Smooth muscle cell (in vitro differentiated cells): ENCODE data around the gene PDE4D. TPM values are rescaled to one million over a fixed set of nuclear protein-coding genes. Genes with fewer than 3 reads are reported as not detected.
A peak's percentile ranks its signal among the peaks of the same experiment; 100 is the strongest.

Experiments used
- DNase-seq: peaks from one replicate; lab custom pipeline; 2025; ENCODE audit not compliant: unreplicated experiment; lab: John Stamatoyannopoulos, UW
- H2AFZ ChIP-seq: fragments of 200-600 bp; sonication (generic); 2 replicates; pipeline ENCODE4 v1.6.0; 2016; ENCODE audit warnings: antibody characterized with exemption, low read depth, mild to moderate bottlenecking
- H3F3A ChIP-seq: fragments of 200-600 bp; sonication (generic); 2 replicates; pipeline ENCODE4 v1.6.0; 2017; ENCODE audit warnings: antibody characterized with exemption, low read depth
- H3K27ac ChIP-seq: fragments of 200-600 bp; sonication (generic); 2 replicates; pipeline ENCODE4 v1.5.1; 2016; ENCODE audit warnings: low read depth, mild to moderate bottlenecking
- H3K27me3 ChIP-seq: fragments of 200-600 bp; sonication (generic); 2 replicates; pipeline ENCODE4 v1.6.1; 2016; ENCODE audit warnings: low read depth, mild to moderate bottlenecking
- H3K36me3 ChIP-seq: fragments of 200-600 bp; sonication (generic); 2 replicates; pipeline ENCODE4 v1.5.1; 2016; ENCODE audit warnings: low read depth
- H3K4me1 ChIP-seq: fragments of 200-600 bp; sonication (generic); 2 replicates; pipeline ENCODE4 v1.5.1; 2016; ENCODE audit warnings: low read depth
- H3K4me2 ChIP-seq: fragments of 200-600 bp; sonication (generic); 2 replicates; pipeline ENCODE4 v1.6.0; 2016; ENCODE audit warnings: mild to moderate bottlenecking
- H3K4me3 ChIP-seq: fragments of 200-600 bp; sonication (generic); 2 replicates; pipeline ENCODE4 v1.5.1; 2016; ENCODE audit warnings: mild to moderate bottlenecking
- H3K79me2 ChIP-seq: fragments of 200-600 bp; sonication (generic); 2 replicates; pipeline ENCODE4 v1.6.0; 2016; ENCODE audit warnings: low read depth, mild to moderate bottlenecking
- H3K9ac ChIP-seq: fragments of 200-600 bp; sonication (generic); 2 replicates; pipeline ENCODE4 v1.6.0; 2016; ENCODE audit warnings: low read depth
- H3K9me3 ChIP-seq: fragments of 200-600 bp; sonication (generic); replicated peaks from 2 replicates; pipeline ENCODE4 v1.5.1; 2016; ENCODE audit warnings: low read depth
- H4K20me1 ChIP-seq: fragments of 200-600 bp; sonication (generic); 2 replicates; pipeline ENCODE4 v1.6.0; 2016; ENCODE audit warnings: low read depth
- CTCF ChIP-seq: fragments of 200-600 bp; sonication (generic); IDR thresholded peaks from 2 replicates; pipeline ENCODE4 v1.5.1; 2017; ENCODE audit warnings: borderline replicate concordance, mild to moderate bottlenecking, antibody characterized with exemption; ENCODE audit not compliant: insufficient read depth, poor library complexity, severe bottlenecking
- WGBS: methylation state at CpG from one replicate; pipeline ENCODE4 v1.1.7; 2016; ENCODE audit warnings: low lambda C conversion rate; 5-methylcytosine and 5-hydroxymethylcytosine counted together
- polyA plus RNA-seq: library from polyadenylated mRNA; unstranded; fragments of >200 nt; fragmentation: Nextera tagmentation; extraction: Ambion mirVana; gene quantifications from 2 replicates; pipeline ENCODE4 v1.2.1, GENCODE V29; 2016
- total RNA-seq: library from RNA; depleted of rRNA; stranded (reverse); fragments of >200 nt; gene quantifications from 2 replicates; pipeline ENCODE4 v1.2.3, GENCODE V29; 2014

The PDE4D gene
- total and polyA plus RNA-seq, 2 experiments from 2014 or later, result 16.4 to 61.0 TPM

GRCh38 chr5:59065554-59065953, 828.0 kb downstream of the PDE4D start:
- no peak for DNase-seq
- Histone ChIP-seq H3K27ac (peak overlapping the region; percentile 95), H3K9ac (no peak overlapping the region), H3K36me3 (no peaks in the 10 kb centered on the region), H3K4me3 (no peak overlapping the region), H3K4me2 (peak overlapping the region; percentile 12), H3K9me3 (no peaks in the 10 kb centered on the region), H3K79me2 (no peaks in the 10 kb centered on the region), H3K4me1 (no peaks in the 10 kb centered on the region), H3F3A (peaks cover 12% of the 10 kb centered on the region), H4K20me1 (no peaks in the 10 kb centered on the region), H3K27me3 (no peaks in the 10 kb centered on the region), H2AFZ (no peak overlapping the region)
- no peak for TF ChIP-seq CTCF
- 86% methylated on average over 1 of the region's 1 CpG for WGBS

GRCh38 chr5:59064293-59064692, 829.2 kb downstream of the PDE4D start:
- H3K4me3 ChIP-seq, result no peak overlapping the region
- WGBS, result 93% methylated on average over 2 of the region's 2 CpGs
- no peak overlapping the region for H3K9ac ChIP-seq
- H3K9me3 ChIP-seq, result no peaks in the 10 kb centered on the region
- no peaks in the 10 kb centered on the region for H4K20me1 ChIP-seq
- TF ChIP-seq CTCF, result no peak
- no peak for DNase-seq
- H3K27me3 ChIP-seq, result no peaks in the 10 kb centered on the region
- H3K4me2 ChIP-seq, result no peak overlapping the region
- H3K79me2 ChIP-seq, result no peaks in the 10 kb centered on the region
- no peaks in the 10 kb centered on the region for H3K4me1 ChIP-seq
- H3K36me3 ChIP-seq, result no peaks in the 10 kb centered on the region
- no peak overlapping the region for H3K27ac ChIP-seq
- H3F3A ChIP-seq, result peaks cover 6% of the 10 kb centered on the region
- no peak overlapping the region for H2AFZ ChIP-seq

- H3K9ac ChIP-seq, result no peak overlapping the region
- no peaks in the 10 kb centered on the region for H3K27me3 ChIP-seq
- H3K9me3 ChIP-seq, result no peaks in the 10 kb centered on the region
- H3K4me1 ChIP-seq, result no peaks in the 10 kb centered on the region
- no peaks in the 10 kb centered on the region for H4K20me1 ChIP-seq
- no peak overlapping the region for H3K4me3 ChIP-seq
- no peak overlapping the region for H3K27ac ChIP-seq
- no peak overlapping the region for H3K4me2 ChIP-seq
- no peaks in the 10 kb centered on the region for H3F3A ChIP-seq
- no peak for DNase-seq
- no peaks in the 10 kb centered on the region for H3K79me2 ChIP-seq
- 84% methylated on average over 3 of the region's 3 CpGs for WGBS
- H3K36me3 ChIP-seq, result no peaks in the 10 kb centered on the region
- no peak for TF ChIP-seq CTCF
- no peak overlapping the region for H2AFZ ChIP-seq
Measured at GRCh38 chr5:59062986-59063683, 830.4 kb downstream of the PDE4D start.

- H3K9me3 ChIP-seq, result no peaks in the 10 kb centered on the region
- no peaks in the 10 kb centered on the region for H3K79me2 ChIP-seq
- peak overlapping the region; percentile 58 for H3K27ac ChIP-seq
- peak overlapping the region; percentile 3 for H3K9ac ChIP-seq
- no peak for TF ChIP-seq CTCF
- peaks cover 4% of the 10 kb centered on the region for H3K4me1 ChIP-seq
- no peaks in the 10 kb centered on the region for H4K20me1 ChIP-seq
- no peaks in the 10 kb centered on the region for H3K36me3 ChIP-seq
- WGBS, result 28% methylated on average over 5 of the region's 5 CpGs
- H3K27me3 ChIP-seq, result no peaks in the 10 kb centered on the region
- no peak overlapping the region for H3K4me2 ChIP-seq
- no peak for DNase-seq
- H3F3A ChIP-seq, result no peaks in the 10 kb centered on the region
- no peak overlapping the region for H2AFZ ChIP-seq
- no peak overlapping the region for H3K4me3 ChIP-seq
Measured at GRCh38 chr5:59061377-59061776, 832.1 kb downstream of the PDE4D start.
